ENCODE results near the gene SOX6.

GRCh38 chr11:16121853-16122252 is 234.5 kb downstream of the SOX6 start:
- TF ChIP-seq CTCF (IDR thresholded peaks at IDR 0.05; ENCODE audit: low read depth, low read length) (no peak), EZH2phosphoT487 (IDR thresholded peaks at IDR 0.05; ENCODE audit: low read depth) (no peak)
